ENCODE measurements around the gene IRAK4. TPM values are rescaled to one million over a fixed set of nuclear protein-coding genes. Genes with fewer than 3 reads are reported as not detected.

The IRAK4 gene
- 14.5 and 16.4 TPM in 2 replicates for total RNA-seq

GRCh38 chr12:43758728-43759563, at the start of gene IRAK4, which contains the start of gene PUS7L:
Gene IRAK4, plus strand, starts transcription at chr12:43758951. Its CDS starts 9,161 bp downstream, at chr12:43768112.
Gene PUS7L, minus strand, starts transcription at chr12:43758790. Its CDS starts 3,545 bp downstream, at chr12:43755245.

GRCh38 chr12:43805860-43806736, 47.3 kb downstream of the IRAK4 start, which contains the start of gene TWF1:
Gene TWF1, minus strand, starts transcription at chr12:43806317. Its CDS starts 72 bp downstream, at chr12:43806245.

GRCh38 chr12:43835656-43836474, 77.1 kb downstream of the IRAK4 start, which contains the start of gene TMEM117:
Gene TMEM117, plus strand, starts transcription at chr12:43836081.

Other genes starting within 250 kb of the IRAK4 start
- gene ADAMTS20, start 206.7 kb upstream of the IRAK4 start, total RNA-seq = not detected in 2 replicates
- 6.5 and 11.1 TPM in 2 replicates for gene PUS7L, start 161 bp upstream of the IRAK4 start, total RNA-seq
- 106 and 109 TPM in 2 replicates for gene TWF1, start 47.4 kb downstream of the IRAK4 start, total RNA-seq
- 2.3 and 2.7 TPM in 2 replicates for gene TMEM117, start 77.1 kb downstream of the IRAK4 start, total RNA-seq

All from mammary microvascular endothelial cell (primary cell).